ENCODE results near the gene TRIM41.

TRIM41 gene

GRCh38 chr5:181221105-181221791 lies 1.8 kb upstream of the TRIM41 start:
- Histone ChIP-seq H3K4me3 (ENCODE audit: insufficient read depth, low read depth, low read length, poor library complexity, severe bottlenecking) (peak overlapping the region; percentile 74), H3K9me3 (ENCODE audit: control insufficient read depth, low read length) (no peaks in the 10 kb centered on the region), H3K27me3 (replicated peaks; ENCODE audit: control insufficient read depth, insufficient read depth, low read length, poor library complexity, severe bottlenecking) (no peaks in the 10 kb centered on the region), H3K36me3 (ENCODE audit: control insufficient read depth, insufficient read depth, low read length) (no peaks in the 10 kb centered on the region), H3K4me1 (ENCODE audit: control insufficient read depth, insufficient read depth, low read length, poor library complexity, severe bottlenecking) (peaks cover 26% of the 10 kb centered on the region), H3K27ac (ENCODE audit: insufficient read depth, low read length, poor library complexity, severe bottlenecking) (peak overlapping the region; percentile 97)
- DNase-seq: peak; percentile 55 to 76 (median 70)

GRCh38 chr5:181221792-181222629 lies 1.1 kb upstream of the TRIM41 start:
- peak overlapping the region; percentile 97 for H3K27ac ChIP-seq (ENCODE audit: insufficient read depth, low read length, poor library complexity, severe bottlenecking)
- DNase-seq: peak; percentile 91 to 98 (median 94)
- H3K9me3 ChIP-seq (ENCODE audit: control insufficient read depth, low read length): no peaks in the 10 kb centered on the region
- H3K36me3 ChIP-seq (ENCODE audit: control insufficient read depth, insufficient read depth, low read length): no peaks in the 10 kb centered on the region
- peak overlapping the region; percentile 74 for H3K4me3 ChIP-seq (ENCODE audit: insufficient read depth, low read depth, low read length, poor library complexity, severe bottlenecking)
- H3K4me1 ChIP-seq (ENCODE audit: control insufficient read depth, insufficient read depth, low read length, poor library complexity, severe bottlenecking): peaks cover 26% of the 10 kb centered on the region
- no peaks in the 10 kb centered on the region for H3K27me3 ChIP-seq (replicated peaks; ENCODE audit: control insufficient read depth, insufficient read depth, low read length, poor library complexity, severe bottlenecking)

GRCh38 chr5:181222630-181223057 lies 437 bp upstream of the TRIM41 start:
- Histone ChIP-seq H3K4me1 (ENCODE audit: control insufficient read depth, insufficient read depth, low read length, poor library complexity, severe bottlenecking) (peaks cover 24% of the 10 kb centered on the region), H3K4me3 (ENCODE audit: insufficient read depth, low read depth, low read length, poor library complexity, severe bottlenecking) (peak overlapping the region; percentile 74), H3K36me3 (ENCODE audit: control insufficient read depth, insufficient read depth, low read length) (no peaks in the 10 kb centered on the region), H3K9me3 (ENCODE audit: control insufficient read depth, low read length) (no peaks in the 10 kb centered on the region), H3K27me3 (replicated peaks; ENCODE audit: control insufficient read depth, insufficient read depth, low read length, poor library complexity, severe bottlenecking) (no peaks in the 10 kb centered on the region), H3K27ac (ENCODE audit: insufficient read depth, low read length, poor library complexity, severe bottlenecking) (peak overlapping the region; percentile 97)
- no peak for DNase-seq

- H3K27ac ChIP-seq (ENCODE audit: insufficient read depth, low read length, poor library complexity, severe bottlenecking): peak overlapping the region; percentile 97
- H3K4me1 ChIP-seq (ENCODE audit: control insufficient read depth, insufficient read depth, low read length, poor library complexity, severe bottlenecking): peaks cover 20% of the 10 kb centered on the region
- no peak for DNase-seq
- no peaks in the 10 kb centered on the region for H3K9me3 ChIP-seq (ENCODE audit: control insufficient read depth, low read length)
- H3K4me3 ChIP-seq (ENCODE audit: insufficient read depth, low read depth, low read length, poor library complexity, severe bottlenecking): peak overlapping the region; percentile 74
- no peaks in the 10 kb centered on the region for H3K27me3 ChIP-seq (replicated peaks; ENCODE audit: control insufficient read depth, insufficient read depth, low read length, poor library complexity, severe bottlenecking)
- no peaks in the 10 kb centered on the region for H3K36me3 ChIP-seq (ENCODE audit: control insufficient read depth, insufficient read depth, low read length)
Measured at GRCh38 chr5:181223729-181224389, 778 bp downstream of the TRIM41 start.

- H3K36me3 ChIP-seq (ENCODE audit: control insufficient read depth, insufficient read depth, low read length): no peaks in the 10 kb centered on the region
- no peaks in the 10 kb centered on the region for H3K9me3 ChIP-seq (ENCODE audit: control insufficient read depth, low read length)
- H3K27me3 ChIP-seq (replicated peaks; ENCODE audit: control insufficient read depth, insufficient read depth, low read length, poor library complexity, severe bottlenecking): no peaks in the 10 kb centered on the region
- H3K4me3 ChIP-seq (ENCODE audit: insufficient read depth, low read depth, low read length, poor library complexity, severe bottlenecking): peak overlapping the region; percentile 74
- H3K4me1 ChIP-seq (ENCODE audit: control insufficient read depth, insufficient read depth, low read length, poor library complexity, severe bottlenecking): peaks cover 20% of the 10 kb centered on the region
- DNase-seq: no peak
- peak overlapping the region; percentile 97 for H3K27ac ChIP-seq (ENCODE audit: insufficient read depth, low read length, poor library complexity, severe bottlenecking)
Measured at GRCh38 chr5:181224390-181225229, 1.5 kb downstream of the TRIM41 start.

GRCh38 chr5:181229996-181230395 lies 6.9 kb downstream of the TRIM41 start:
- Histone ChIP-seq H3K36me3 (ENCODE audit: control insufficient read depth, insufficient read depth, low read length) (peaks cover 31% of the 10 kb centered on the region), H3K27ac (ENCODE audit: insufficient read depth, low read length, poor library complexity, severe bottlenecking) (no peak overlapping the region), H3K4me3 (ENCODE audit: insufficient read depth, low read depth, low read length, poor library complexity, severe bottlenecking) (no peak overlapping the region), H3K27me3 (replicated peaks; ENCODE audit: control insufficient read depth, insufficient read depth, low read length, poor library complexity, severe bottlenecking) (no peaks in the 10 kb centered on the region), H3K4me1 (ENCODE audit: control insufficient read depth, insufficient read depth, low read length, poor library complexity, severe bottlenecking) (peaks cover 8% of the 10 kb centered on the region), H3K9me3 (ENCODE audit: control insufficient read depth, low read length) (no peaks in the 10 kb centered on the region)
- no peak for DNase-seq

- Histone ChIP-seq H3K27me3 (replicated peaks; ENCODE audit: control insufficient read depth, insufficient read depth, low read length, poor library complexity, severe bottlenecking) (no peaks in the 10 kb centered on the region), H3K9me3 (ENCODE audit: control insufficient read depth, low read length) (no peaks in the 10 kb centered on the region), H3K4me1 (ENCODE audit: control insufficient read depth, insufficient read depth, low read length, poor library complexity, severe bottlenecking) (peaks cover 3% of the 10 kb centered on the region), H3K4me3 (ENCODE audit: insufficient read depth, low read depth, low read length, poor library complexity, severe bottlenecking) (no peak overlapping the region), H3K36me3 (ENCODE audit: control insufficient read depth, insufficient read depth, low read length) (peaks cover 36% of the 10 kb centered on the region), H3K27ac (ENCODE audit: insufficient read depth, low read length, poor library complexity, severe bottlenecking) (no peak overlapping the region)
- no peak for DNase-seq
Measured at GRCh38 chr5:181230551-181230950, 7.5 kb downstream of the TRIM41 start.

- H3K9me3 ChIP-seq (ENCODE audit: control insufficient read depth, low read length): no peaks in the 10 kb centered on the region
- H3K36me3 ChIP-seq (ENCODE audit: control insufficient read depth, insufficient read depth, low read length): peaks cover 45% of the 10 kb centered on the region
- H3K27me3 ChIP-seq (replicated peaks; ENCODE audit: control insufficient read depth, insufficient read depth, low read length, poor library complexity, severe bottlenecking): no peaks in the 10 kb centered on the region
- H3K4me3 ChIP-seq (ENCODE audit: insufficient read depth, low read depth, low read length, poor library complexity, severe bottlenecking): no peak overlapping the region
- DNase-seq: no peak
- no peak overlapping the region for H3K27ac ChIP-seq (ENCODE audit: insufficient read depth, low read length, poor library complexity, severe bottlenecking)
- H3K4me1 ChIP-seq (ENCODE audit: control insufficient read depth, insufficient read depth, low read length, poor library complexity, severe bottlenecking): no peaks in the 10 kb centered on the region
Measured at GRCh38 chr5:181231432-181231831, 8.4 kb downstream of the TRIM41 start.

GRCh38 chr5:181232593-181232992 lies 9.5 kb downstream of the TRIM41 start:
- H3K36me3 ChIP-seq (ENCODE audit: control insufficient read depth, insufficient read depth, low read length): peaks cover 57% of the 10 kb centered on the region
- DNase-seq: no peak
- no peak overlapping the region for H3K4me3 ChIP-seq (ENCODE audit: insufficient read depth, low read depth, low read length, poor library complexity, severe bottlenecking)
- no peak overlapping the region for H3K27ac ChIP-seq (ENCODE audit: insufficient read depth, low read length, poor library complexity, severe bottlenecking)
- no peaks in the 10 kb centered on the region for H3K4me1 ChIP-seq (ENCODE audit: control insufficient read depth, insufficient read depth, low read length, poor library complexity, severe bottlenecking)
- H3K9me3 ChIP-seq (ENCODE audit: control insufficient read depth, low read length): no peaks in the 10 kb centered on the region
- H3K27me3 ChIP-seq (replicated peaks; ENCODE audit: control insufficient read depth, insufficient read depth, low read length, poor library complexity, severe bottlenecking): no peaks in the 10 kb centered on the region
